ENCODE data around the gene HEATR5A.
"Not testable (repeated sequence)": the region's sequence is repeated elsewhere in the genome, so short reads cannot be mapped to it uniquely, and the experiment has no call there.

Gene HEATR5A
- 16.5 to 85.4 (median 51.3) reads per million in 17 experiments for total RNA-seq

GRCh38 chr14:31420319-31421111 lies at the start of gene HEATR5A:
TSS of gene HEATR5A (minus strand) at chr14:31420550. CDS start at chr14:31402975, 17,575 bp downstream.
- peak; percentile 97 to 99 (median 98) for DNase-seq

- no peak for DNase-seq
Measured at GRCh38 chr14:31466554-31466953, 46.2 kb upstream of the HEATR5A start.

- DNase-seq, result no peak
Measured at GRCh38 chr14:31465111-31465510, 44.8 kb upstream of the HEATR5A start.

GRCh38 chr14:31462450-31462849 lies 42.1 kb upstream of the HEATR5A start:
- DNase-seq, result not testable (repeated sequence)

- DNase-seq, result no peak
Measured at GRCh38 chr14:31461545-31461944, 41.2 kb upstream of the HEATR5A start.

GRCh38 chr14:31457665-31458659 lies 37.6 kb upstream of the HEATR5A start:
- DNase-seq, result no peak

- DNase-seq, result peak; percentile 97 to 99 (median 98)
Measured at GRCh38 chr14:31456841-31457664, 36.7 kb upstream of the HEATR5A start, which contains the start of gene DTD2. TSS of gene DTD2 (minus strand) at chr14:31457506. CDS start at chr14:31457393, 113 bp downstream.

GRCh38 chr14:31449971-31450610 lies 29.7 kb upstream of the HEATR5A start:
- DNase-seq, result peak; percentile 6 to 65 (median 40)

GRCh38 chr14:31449136-31449535 lies 28.8 kb upstream of the HEATR5A start:
- no peak for DNase-seq

GRCh38 chr14:31445703-31446102 lies 25.4 kb upstream of the HEATR5A start:
- no peak for DNase-seq

- no peak for DNase-seq
Measured at GRCh38 chr14:31442284-31442683, 21.9 kb upstream of the HEATR5A start.

GRCh38 chr14:31441273-31442111 lies 21.1 kb upstream of the HEATR5A start:
- DNase-seq, result no peak

GRCh38 chr14:31440280-31440679 lies 19.9 kb upstream of the HEATR5A start:
- DNase-seq, result no peak

- no peak for DNase-seq
Measured at GRCh38 chr14:31439561-31439960, 19.2 kb upstream of the HEATR5A start.

GRCh38 chr14:31437045-31437691 lies 16.8 kb upstream of the HEATR5A start:
- not testable (repeated sequence) for DNase-seq

- no peak for DNase-seq
Measured at GRCh38 chr14:31435276-31435675, 14.9 kb upstream of the HEATR5A start.

GRCh38 chr14:31430634-31431264 lies 10.4 kb upstream of the HEATR5A start:
- no peak for DNase-seq

- no peak for DNase-seq
Measured at GRCh38 chr14:31429791-31430190, 9.4 kb upstream of the HEATR5A start.

- DNase-seq, result no peak
Measured at GRCh38 chr14:31428011-31428410, 7.7 kb upstream of the HEATR5A start.

GRCh38 chr14:31426663-31427062 lies 6.3 kb upstream of the HEATR5A start:
- DNase-seq, result no peak

Data from suppressor macrophage (primary cell).